GM12864 (cell line): ENCODE results near the gene KIAA1549.

Experiments
- DNase-seq: peaks from one replicate; pipeline ENCODE4 v3.0.0-alpha.2; 2011; ENCODE audit warnings: low read depth
- H3K4me3 ChIP-seq: 2 replicates; pipeline ENCODE4 v1.5.1; 2011; ENCODE audit warnings: mild to moderate bottlenecking, low read depth, low read length, control low read depth
- TF ChIP-seq, protein P1 (sequence below): IDR thresholded peaks from 2 replicates; pipeline ENCODE4 v1.5.1; 2011; ENCODE audit warnings: low read depth, mild to moderate bottlenecking, moderate library complexity, low read length, control low read depth, inconsistent platforms; ENCODE audit errors: missing control alignments

The KIAA1549 gene

DNA sequence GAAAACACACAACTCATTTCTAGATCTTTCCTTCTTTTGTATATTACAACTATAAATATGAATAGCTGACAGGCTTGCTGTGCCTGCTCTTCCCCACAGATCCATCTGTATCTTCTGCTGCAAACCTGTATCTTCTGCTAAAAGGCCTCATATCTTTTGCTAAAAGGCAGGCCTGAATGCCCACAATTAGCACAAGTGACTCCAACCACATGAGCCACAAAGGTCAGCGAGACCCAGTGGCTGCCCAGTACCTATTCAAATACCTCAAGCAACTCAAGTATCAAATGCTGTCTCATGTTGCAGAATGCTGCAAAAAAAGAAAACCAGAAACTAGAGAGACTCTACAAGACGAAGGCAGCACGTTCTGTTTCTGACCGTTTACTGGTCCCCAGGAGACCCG is 128.7 kb downstream of the KIAA1549 start:
- DNase-seq, result no peak
- TF ChIP-seq, protein P1, sequence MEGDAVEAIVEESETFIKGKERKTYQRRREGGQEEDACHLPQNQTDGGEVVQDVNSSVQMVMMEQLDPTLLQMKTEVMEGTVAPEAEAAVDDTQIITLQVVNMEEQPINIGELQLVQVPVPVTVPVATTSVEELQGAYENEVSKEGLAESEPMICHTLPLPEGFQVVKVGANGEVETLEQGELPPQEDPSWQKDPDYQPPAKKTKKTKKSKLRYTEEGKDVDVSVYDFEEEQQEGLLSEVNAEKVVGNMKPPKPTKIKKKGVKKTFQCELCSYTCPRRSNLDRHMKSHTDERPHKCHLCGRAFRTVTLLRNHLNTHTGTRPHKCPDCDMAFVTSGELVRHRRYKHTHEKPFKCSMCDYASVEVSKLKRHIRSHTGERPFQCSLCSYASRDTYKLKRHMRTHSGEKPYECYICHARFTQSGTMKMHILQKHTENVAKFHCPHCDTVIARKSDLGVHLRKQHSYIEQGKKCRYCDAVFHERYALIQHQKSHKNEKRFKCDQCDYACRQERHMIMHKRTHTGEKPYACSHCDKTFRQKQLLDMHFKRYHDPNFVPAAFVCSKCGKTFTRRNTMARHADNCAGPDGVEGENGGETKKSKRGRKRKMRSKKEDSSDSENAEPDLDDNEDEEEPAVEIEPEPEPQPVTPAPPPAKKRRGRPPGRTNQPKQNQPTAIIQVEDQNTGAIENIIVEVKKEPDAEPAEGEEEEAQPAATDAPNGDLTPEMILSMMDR, result no peak
- H3K4me3 ChIP-seq, result no peak overlapping the region

DNA sequence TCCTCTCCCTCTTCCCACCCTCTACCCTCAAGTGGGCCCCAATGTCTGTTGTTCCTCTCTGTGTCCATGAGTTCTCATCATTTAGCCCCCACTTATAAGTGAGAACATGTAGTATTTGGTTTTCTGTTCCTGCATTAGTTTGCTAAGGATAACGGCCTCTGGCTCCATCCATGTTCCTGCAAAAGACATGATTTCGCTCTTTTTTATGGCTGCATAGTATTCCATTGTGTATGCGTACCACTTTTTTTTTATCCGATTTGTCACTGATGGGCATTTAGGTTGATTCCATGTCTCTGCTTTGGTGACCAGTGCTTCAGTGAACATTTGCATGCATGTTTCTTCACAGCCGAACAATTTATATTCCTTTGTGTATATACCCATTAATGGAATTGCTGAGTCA is 131.5 kb downstream of the KIAA1549 start:
- no peak for DNase-seq
- TF ChIP-seq, protein P1, result no peak
- H3K4me3 ChIP-seq, result no peak overlapping the region

DNA sequence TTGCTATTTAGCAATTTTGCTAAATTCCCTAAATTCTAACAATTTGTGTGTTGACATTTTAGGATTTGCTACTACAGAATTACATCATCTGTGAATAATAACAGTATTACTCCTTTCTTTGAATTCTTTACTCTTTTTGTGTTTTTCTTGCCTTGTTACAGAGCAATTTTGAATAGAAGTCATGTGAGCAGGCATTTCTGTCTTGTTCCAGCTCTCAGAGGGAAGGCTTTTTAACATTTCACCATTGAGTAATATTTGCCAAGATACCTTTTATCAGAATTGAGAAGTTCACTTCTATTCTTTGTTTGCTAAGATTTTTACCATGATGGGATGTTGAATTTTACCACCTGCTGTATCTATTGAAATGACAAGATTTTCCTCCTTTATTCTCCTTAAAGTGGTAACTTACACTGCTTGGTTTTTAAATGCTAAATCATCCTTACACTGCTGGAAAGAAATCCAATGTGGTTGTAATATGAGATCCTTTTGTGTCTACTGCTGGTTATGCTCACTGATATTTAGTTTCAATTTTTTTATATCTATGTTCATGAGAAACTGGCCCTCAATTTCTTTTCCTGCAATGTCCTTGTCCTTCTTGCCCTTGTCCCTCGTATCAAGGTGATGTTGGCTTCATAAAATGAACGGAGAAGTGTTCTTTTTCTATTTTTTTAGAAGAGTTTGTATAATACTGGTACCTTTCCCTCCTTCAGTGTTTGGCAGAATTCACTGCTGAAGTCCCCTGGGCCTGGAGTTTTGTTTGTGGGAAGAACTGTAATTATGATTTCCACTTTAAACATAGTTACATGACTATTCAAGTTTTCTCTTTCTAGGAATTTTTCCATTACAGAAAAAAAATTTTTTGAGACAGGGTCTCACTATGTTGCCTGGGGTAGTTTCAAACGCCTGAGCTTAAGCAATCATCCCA is 132.9 kb downstream of the KIAA1549 start:
- TF ChIP-seq, protein P1, result no peak
- no peak for DNase-seq
- no peak overlapping the region for H3K4me3 ChIP-seq

DNA sequence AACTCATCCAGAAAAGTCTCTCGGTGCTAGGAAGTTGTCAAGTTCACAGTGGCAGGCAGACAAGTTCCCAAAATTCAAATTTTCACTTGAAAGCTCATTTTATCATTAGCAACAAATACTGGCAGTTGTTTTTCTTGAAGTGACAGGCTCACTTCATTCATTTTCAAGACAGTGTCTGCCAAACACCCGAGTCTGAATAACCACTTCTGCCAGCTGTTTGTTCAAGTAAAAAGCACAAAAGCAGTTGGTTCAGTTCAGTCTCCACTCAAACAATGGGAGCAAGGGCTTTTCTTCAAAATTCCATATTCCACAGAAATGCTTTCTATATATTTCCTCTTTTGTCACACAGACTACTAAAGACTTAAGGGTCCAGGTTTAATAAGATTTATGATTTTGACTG is 135.5 kb downstream of the KIAA1549 start:
- no peak for DNase-seq
- TF ChIP-seq, protein P1, result no peak
- H3K4me3 ChIP-seq, result no peak overlapping the region

DNA sequence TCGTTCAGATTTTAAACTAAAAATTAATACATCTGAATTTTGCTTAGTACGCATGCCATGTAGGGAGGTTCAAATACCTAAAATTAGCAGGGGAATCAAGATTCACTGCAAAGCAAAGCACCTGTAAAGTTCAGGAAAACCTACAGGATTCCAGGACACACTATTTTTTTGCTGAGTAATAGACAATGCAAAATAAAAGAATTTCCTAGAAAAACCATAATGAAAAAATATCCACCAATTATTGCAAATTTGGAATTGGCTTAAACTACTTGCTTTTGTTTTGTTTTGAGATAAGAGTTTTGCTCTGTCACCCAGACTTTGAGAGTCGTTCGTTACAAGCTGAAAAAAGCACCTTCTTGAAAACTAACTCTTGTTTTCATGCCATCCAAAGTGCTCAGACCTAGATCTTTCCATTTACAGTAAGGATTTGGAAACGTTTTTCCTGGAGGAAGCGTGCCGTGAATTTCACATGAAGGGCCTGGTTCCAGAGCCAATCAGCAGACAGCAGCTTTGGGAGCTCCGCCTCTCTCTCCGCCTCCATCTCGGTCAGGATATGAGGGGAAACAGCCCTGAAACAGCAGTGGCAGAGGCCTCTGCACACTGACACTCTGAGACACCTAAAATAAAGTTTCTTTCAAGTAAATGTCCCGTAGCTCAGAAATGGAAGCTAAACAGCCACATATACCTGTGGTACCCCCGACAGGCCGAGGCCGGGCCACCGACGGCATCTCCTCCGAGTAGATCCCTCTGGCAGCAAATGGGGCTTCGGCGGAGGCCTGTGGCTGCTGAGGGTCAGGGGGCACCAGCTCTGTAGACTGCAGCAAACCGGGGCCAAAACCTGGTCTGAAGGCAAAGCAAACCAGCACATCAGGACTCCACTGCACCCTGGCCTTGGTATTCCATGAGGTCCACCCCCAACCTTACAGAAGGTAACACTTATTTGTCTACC is 137.3 kb downstream of the KIAA1549 start:
- TF ChIP-seq, protein P1, result no peak
- no peak for DNase-seq
- H3K4me3 ChIP-seq, result no peak overlapping the region

DNA sequence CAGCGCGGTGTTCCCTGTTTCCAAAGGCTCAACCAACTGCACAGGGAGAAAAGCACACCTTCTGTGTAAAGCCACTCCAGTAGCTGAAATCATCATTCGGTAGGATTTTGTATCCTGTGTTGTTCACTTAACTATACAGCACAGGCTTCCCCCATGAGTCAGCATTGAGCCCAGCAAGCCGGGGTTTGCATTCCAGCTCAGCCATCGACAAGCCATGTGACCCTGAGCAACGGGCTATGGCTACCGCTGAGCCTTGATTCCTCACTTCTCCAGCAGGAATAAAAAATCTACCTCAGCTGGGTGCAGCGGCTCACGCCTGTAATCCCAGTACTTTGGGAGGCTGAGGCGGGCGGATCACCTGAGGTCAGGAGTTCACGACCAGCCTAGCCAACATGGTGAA is 139.1 kb downstream of the KIAA1549 start:
- H3K4me3 ChIP-seq, result no peak overlapping the region
- TF ChIP-seq, protein P1, result no peak
- DNase-seq, result no peak
